ENCODE results near the gene FRMD1. TPM values are rescaled to one million over a fixed set of nuclear protein-coding genes. Genes with fewer than 3 reads are reported as not detected.

Gene FRMD1
- total and polyA plus RNA-seq, 2 donors (not counting 3 experiments of a cell fraction or from before 2014, with no cell fraction given), result not detected

DNA sequence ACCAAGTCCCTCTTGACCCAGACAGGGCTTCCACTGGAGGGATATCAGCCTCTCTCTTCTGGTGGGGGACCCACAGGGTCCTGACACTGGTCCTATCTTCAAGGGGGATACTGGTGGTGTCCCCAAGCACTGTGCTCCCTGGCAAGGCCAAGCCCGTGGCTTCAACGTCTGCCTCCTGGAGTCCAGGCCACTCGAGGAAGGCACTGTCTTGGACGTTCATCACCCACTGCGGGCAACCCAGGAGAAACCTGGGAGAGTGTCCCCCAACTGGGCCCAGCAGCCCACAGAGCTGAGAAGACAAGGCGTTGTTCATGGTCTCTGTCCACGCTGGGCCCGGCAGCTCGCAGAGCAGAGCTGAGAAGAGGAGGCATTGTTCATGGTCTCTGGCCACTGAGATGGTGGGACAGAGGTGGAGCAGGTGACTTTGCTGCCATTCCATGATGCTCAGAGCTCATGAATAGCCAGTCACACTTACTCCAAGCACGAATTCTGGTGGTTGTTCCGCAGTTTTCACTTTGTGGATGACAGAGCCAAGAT lies 37.5 kb upstream of the FRMD1 start:
- dilution Hi-C loops (cut with MboI; ENCODE audit: extremely low pct_ligation_motif_present, low sequenced_read_pairs), result no loop called here
- no TSS peak for BruUV-seq (replicated peaks)
- intact Hi-C loops (cut with micrococcal nuclease), result no loop called here
- Histone ChIP-seq H3K9me1 (replicated peaks; ENCODE audit: control insufficient read depth, extremely low read depth, insufficient read depth, low read length) (no peaks in the 10 kb centered on the region), H2AFZ (ENCODE audit: low read depth, low read length) (no peak overlapping the region), H3K4me2 (ENCODE audit: insufficient read depth, low read length) (no peak overlapping the region), H3K4me1 (ENCODE audit: control insufficient read depth, extremely low read depth, insufficient read depth, low read length) (no peaks in the 10 kb centered on the region), H3K9me3 (replicated peaks; ENCODE audit: control insufficient read depth, insufficient read depth, low read length) (no peaks in the 10 kb centered on the region), H3K9ac (replicated peaks; ENCODE audit: extremely low read depth, insufficient read depth, low read length) (no peak overlapping the region), H3K79me2 (ENCODE audit: control insufficient read depth, insufficient read depth, low read length) (no peaks in the 10 kb centered on the region), H3K4me3 (replicated peaks in 1 of 3; ENCODE audit: insufficient read depth in 1 of 3, low read depth in 1 of 3, low read length in 3 of 3) (no peak overlapping the region), H3K27ac (ENCODE audit: insufficient read depth, low read depth, low read length) (no peak overlapping the region), H3K27me3 (ENCODE audit: control insufficient read depth in 2 of 2, insufficient read depth in 2 of 2, low read length in 2 of 2) (no peaks in the 10 kb centered on the region), H3K36me3 (ENCODE audit: control insufficient read depth in 2 of 2, extremely low read depth in 1 of 2, insufficient read depth in 2 of 2, low read length in 2 of 2) (no peaks in the 10 kb centered on the region), H4K20me1 (replicated peaks; ENCODE audit: control insufficient read depth, extremely low read depth, insufficient read depth, low read length) (no peaks in the 10 kb centered on the region)
- DNase-seq (ENCODE audit: low read depth, low spot score) (no peak), FAIRE-seq (no peak)
- TF ChIP-seq, protein P1, sequence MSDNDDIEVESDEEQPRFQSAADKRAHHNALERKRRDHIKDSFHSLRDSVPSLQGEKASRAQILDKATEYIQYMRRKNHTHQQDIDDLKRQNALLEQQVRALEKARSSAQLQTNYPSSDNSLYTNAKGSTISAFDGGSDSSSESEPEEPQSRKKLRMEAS (IDR thresholded peaks at IDR 0.05; ENCODE audit: insufficient read depth, insufficient read length), result no peak
- TF ChIP-seq POLR2AphosphoS5 (IDR thresholded peaks at IDR 0.05; ENCODE audit: insufficient read depth, low read depth, low read length) (no peak), MYC (IDR thresholded peaks at IDR 0.05; ENCODE audit: low read depth, low read length) (no peak)
- POLR2A ChIA-PET, result no interaction called here
- CTCF ChIA-PET, result no interaction called here

- no peak for TF ChIP-seq JUN (IDR thresholded peaks at IDR 0.05; ENCODE audit: borderline replicate concordance, insufficient read depth, insufficient read length, low read depth)
- no peak for TF ChIP-seq GATA2 (IDR thresholded peaks at IDR 0.05; ENCODE audit: insufficient read depth, insufficient read length, low read depth, low read length)
- no peak for TF ChIP-seq FOS (IDR thresholded peaks at IDR 0.05; ENCODE audit: borderline replicate concordance, insufficient read depth, low read length)
- TF ChIP-seq POLR2A (IDR thresholded peaks at IDR 0.05; ENCODE audit: low read depth, low read length), result no peak
- TF ChIP-seq EZH2 (IDR thresholded peaks at IDR 0.05; ENCODE audit: borderline replicate concordance, low read depth, low read length, severe bottlenecking), result no peak
- Histone ChIP-seq H2AFZ (ENCODE audit: low read depth, low read length) (no peak overlapping the region), H3K27ac (ENCODE audit: insufficient read depth, low read depth, low read length) (no peak overlapping the region), H3K79me2 (ENCODE audit: control insufficient read depth, insufficient read depth, low read length) (no peaks in the 10 kb centered on the region), H3K4me3 (replicated peaks in 1 of 3; ENCODE audit: insufficient read depth in 1 of 3, low read depth in 1 of 3, low read length in 3 of 3) (no peak overlapping the region), H3K9me3 (replicated peaks; ENCODE audit: control insufficient read depth, insufficient read depth, low read length) (no peaks in the 10 kb centered on the region), H3K4me1 (ENCODE audit: control insufficient read depth, extremely low read depth, insufficient read depth, low read length) (no peaks in the 10 kb centered on the region), H3K36me3 (ENCODE audit: control insufficient read depth in 2 of 2, extremely low read depth in 1 of 2, insufficient read depth in 2 of 2, low read length in 2 of 2) (no peaks in the 10 kb centered on the region), H3K9ac (replicated peaks; ENCODE audit: extremely low read depth, insufficient read depth, low read length) (no peak overlapping the region), H4K20me1 (replicated peaks; ENCODE audit: control insufficient read depth, extremely low read depth, insufficient read depth, low read length) (no peaks in the 10 kb centered on the region), H3K27me3 (ENCODE audit: control insufficient read depth in 2 of 2, insufficient read depth in 2 of 2, low read length in 2 of 2) (no peaks in the 10 kb centered on the region), H3K9me1 (replicated peaks; ENCODE audit: control insufficient read depth, extremely low read depth, insufficient read depth, low read length) (no peaks in the 10 kb centered on the region), H3K4me2 (ENCODE audit: insufficient read depth, low read length) (no peak overlapping the region)
- no peak for DNase-seq (ENCODE audit: low read depth, low spot score)
- POLR2A ChIA-PET, result no interaction called here
- BruUV-seq (replicated peaks), result no TSS peak
- CTCF ChIA-PET, result no interaction called here
- dilution Hi-C loops (cut with MboI; ENCODE audit: extremely low pct_ligation_motif_present, low sequenced_read_pairs) (no loop called here), intact Hi-C loops (cut with micrococcal nuclease) (no loop called here)
- FAIRE-seq, result no peak
Measured at GRCh38 chr6:168115748-168116437, 36.9 kb upstream of the FRMD1 start.
